HG03575 (cell line): ENCODE measurements around the gene HLA-DOB.
A peak's percentile ranks its signal among the peaks of the same experiment; 100 is the strongest.

Experiments used
- ATAC-seq: cut with Tn5 transposase; IDR thresholded peaks from one replicate; pipeline ENCODE4 v1.9.1; 2021; ENCODE audit not compliant: unreplicated experiment, insufficient number of reproducible peaks, low FRiP score; ENCODE audit errors: extremely low read depth

HLA-DOB gene

DNA sequence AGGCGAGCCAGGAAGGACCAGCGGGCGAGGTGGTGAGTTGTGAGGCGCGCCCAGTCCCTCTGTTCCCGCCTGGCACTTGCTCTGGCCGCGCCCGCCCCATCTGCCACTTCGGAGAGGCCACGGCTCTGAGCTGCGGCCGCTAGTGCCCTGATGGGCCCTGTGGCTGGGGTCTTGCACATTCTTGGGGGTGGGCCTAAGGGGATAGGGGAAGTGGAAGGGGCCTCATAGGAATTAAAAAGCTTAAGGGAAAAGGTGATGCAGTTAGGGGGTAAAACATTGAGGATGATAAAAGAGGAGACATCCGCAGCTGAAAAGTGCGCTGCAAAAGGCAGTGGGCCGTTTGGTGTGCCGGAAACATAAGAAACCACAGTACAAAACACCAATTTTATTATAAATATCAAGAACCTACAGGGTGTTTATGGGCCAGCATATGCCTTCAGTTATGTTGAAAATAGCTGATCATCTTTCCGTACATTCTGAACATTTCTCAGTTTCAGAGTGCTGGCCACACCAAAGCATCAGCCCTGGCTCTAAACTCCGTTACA lies 28.1 kb upstream of the HLA-DOB start:
- ATAC-seq, result no peak

- no peak for ATAC-seq
Measured at GRCh38 chr6:32843979-32844838, 27.4 kb upstream of the HLA-DOB start, which contains the start of gene PSMB8. TSS of gene PSMB8 (minus strand) at chr6:32844047. CDS start at chr6:32843996, 51 bp downstream.

GRCh38 chr6:32843331-32843978 lies 26.7 kb upstream of the HLA-DOB start:
- ATAC-seq, result no peak

DNA sequence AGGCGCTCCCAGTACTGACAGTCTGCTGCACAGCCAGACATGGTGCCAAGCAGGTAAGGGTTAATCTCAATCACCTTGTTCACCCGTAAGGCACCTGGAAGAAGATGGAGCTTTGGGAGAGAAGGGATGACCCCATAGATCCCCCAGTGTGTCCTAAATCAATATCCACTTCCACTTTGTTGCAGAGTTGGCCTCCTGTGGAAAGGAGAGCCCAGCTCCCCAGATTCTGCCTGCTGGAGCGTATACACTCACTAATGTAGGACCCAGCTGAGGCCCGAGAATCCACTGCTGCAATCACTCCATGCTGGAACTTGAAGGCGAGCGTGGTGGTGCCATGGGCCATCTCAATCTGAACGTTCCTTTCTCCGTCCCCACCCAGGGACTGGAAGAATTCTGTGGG lies 25.9 kb upstream of the HLA-DOB start:
- no peak for ATAC-seq

DNA sequence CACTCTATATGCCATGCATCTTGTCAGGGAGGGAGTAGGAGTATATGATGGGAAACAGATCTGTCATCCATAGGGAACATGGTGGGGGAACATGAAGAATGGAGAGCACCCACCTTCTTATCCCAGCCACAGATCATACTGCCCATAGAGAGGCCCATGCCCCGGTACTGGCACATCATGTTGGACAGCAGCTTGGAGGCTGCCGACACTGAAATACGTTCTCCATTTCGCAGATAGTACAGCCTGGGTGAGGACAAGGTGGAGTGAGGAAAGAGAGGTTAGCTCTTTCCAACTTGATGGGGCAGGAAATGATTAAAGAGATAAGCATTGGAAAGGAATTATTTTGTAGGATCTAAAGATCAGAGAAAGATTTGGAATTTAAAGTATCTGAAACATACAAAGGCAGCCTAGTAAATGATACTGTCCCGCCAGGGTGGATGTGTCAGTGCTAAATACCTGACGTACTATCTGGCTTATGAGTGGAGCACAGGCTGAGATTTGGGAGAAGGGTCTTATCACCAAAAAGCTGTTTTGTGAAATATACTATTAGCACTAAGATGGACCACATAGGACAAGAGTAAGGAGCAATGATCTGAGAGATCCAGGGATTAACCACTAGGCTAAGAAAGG lies 25.3 kb upstream of the HLA-DOB start:
- ATAC-seq, result no peak

DNA sequence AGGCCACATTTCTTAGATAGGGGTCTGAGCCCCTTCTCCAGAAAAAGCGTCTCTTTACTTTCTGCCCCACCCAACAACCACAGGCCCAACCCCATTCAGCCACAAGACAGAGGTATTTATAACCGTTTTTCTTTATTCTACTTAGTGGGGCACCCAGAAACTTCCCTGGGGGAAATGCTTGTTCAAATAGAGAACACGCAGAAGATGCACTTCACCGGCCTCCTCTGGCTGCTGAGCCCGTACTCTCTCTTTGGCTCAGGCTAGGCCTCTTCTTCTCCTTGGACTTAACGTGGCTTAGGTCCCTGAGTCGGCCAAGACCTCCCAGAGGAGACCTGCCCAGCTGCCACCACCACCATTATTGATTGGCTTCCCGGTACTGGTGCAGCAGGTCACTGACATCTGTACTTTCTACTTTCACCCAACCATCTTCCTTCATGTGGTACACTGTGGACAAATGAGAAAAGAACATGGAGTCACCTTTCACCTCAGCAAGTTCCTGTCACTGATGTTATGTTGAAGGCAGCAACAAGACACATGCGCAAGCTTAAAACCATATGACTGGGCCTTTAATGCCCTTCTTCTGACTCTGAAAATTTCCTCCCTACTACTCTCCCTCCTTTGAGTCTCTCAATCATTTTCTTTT lies 23.9 kb upstream of the HLA-DOB start:
- no peak for ATAC-seq

- ATAC-seq, result no peak
Measured at GRCh38 chr6:32839356-32839755, 22.6 kb upstream of the HLA-DOB start.

DNA sequence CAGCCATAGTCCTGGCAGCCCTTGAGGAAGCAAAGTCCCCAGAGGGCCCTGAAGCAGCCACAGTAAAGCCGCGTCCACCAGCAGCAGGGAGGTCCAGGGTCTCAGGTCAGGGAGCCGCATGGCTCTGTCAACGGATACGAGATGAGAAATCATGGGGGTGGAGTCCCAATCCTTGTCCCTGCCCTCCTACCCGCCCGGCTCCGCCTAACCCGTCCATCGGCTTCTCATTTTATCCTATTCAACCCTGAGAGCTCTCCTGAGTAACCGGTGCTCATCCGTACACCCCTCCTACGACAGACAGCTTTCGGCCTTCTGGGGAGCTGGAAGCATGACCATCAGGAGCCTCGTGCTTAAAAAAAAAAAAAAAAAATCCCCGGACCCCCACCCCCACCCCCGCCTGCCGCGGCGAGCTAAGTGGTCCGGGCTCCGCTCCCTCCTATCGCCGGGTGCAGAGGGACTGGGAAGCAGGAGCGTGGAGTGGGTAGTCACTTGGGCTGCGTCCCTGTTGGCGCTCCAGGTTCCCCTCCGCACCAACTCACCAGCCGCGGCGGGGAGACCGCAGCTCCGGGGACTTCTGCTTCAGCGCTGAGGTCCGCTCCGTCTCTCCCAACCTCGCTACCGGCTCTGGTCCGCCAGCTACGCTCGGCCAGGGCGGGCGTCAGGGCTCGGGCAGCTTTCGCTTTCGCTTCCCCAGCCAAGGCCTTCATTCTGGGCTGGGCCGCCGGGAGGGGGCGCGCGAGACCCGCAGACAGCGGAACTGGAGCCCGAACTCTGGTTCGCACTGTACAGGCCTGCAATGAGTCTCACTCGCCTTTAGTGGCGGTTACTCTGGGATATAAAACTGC lies 21.5 kb upstream of the HLA-DOB start, which contains the start of gene TAP2:
TAP2 (minus strand) TSS at position 626 of the 845 bp plus-strand sequence; CDS start at position 120, 506 bp downstream.
- peak; percentile 36 for ATAC-seq

DNA sequence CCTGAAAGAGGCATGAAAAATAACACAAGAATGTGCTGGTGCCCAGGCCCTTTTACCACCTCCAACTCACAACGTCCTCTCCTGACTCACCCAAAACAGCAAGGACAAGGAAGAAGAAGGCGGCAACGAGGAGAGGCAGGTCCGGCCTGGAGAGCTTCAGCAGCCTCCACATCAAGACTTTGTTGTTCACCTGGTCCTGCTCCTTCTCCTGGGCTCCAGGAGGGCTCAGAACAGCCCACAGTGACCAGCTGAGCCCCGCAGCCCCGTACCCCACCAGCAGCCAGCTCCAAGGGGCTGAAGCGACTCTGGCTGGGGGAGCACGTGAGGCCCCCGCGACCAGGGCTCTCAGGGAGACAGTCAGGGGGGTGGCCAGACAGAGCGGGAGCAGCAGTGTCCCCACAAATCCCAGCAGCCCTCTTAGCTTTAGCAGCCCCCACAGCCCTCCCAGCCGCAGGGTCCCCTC lies 20.9 kb upstream of the HLA-DOB start:
- ATAC-seq, result no peak

DNA sequence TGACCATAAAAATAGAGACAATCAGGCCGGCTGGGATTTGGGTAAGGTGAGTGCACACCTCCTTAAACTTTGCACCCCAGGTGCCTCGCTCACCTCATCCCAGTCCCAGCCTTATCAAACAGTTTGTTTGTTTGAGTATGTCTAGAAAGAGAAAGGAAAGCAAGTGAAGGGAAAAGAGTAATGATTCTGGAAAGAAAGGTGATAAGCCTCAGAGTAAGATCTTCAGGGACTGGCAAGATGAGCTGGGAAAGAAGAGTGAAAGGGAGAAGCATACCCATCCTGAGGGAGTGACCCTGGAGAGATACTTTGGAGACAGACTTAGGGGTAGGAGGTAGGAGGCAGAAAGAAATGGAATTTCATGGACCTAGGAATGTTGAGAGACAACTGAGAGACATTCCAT lies 20.1 kb upstream of the HLA-DOB start:
- no peak for ATAC-seq

DNA sequence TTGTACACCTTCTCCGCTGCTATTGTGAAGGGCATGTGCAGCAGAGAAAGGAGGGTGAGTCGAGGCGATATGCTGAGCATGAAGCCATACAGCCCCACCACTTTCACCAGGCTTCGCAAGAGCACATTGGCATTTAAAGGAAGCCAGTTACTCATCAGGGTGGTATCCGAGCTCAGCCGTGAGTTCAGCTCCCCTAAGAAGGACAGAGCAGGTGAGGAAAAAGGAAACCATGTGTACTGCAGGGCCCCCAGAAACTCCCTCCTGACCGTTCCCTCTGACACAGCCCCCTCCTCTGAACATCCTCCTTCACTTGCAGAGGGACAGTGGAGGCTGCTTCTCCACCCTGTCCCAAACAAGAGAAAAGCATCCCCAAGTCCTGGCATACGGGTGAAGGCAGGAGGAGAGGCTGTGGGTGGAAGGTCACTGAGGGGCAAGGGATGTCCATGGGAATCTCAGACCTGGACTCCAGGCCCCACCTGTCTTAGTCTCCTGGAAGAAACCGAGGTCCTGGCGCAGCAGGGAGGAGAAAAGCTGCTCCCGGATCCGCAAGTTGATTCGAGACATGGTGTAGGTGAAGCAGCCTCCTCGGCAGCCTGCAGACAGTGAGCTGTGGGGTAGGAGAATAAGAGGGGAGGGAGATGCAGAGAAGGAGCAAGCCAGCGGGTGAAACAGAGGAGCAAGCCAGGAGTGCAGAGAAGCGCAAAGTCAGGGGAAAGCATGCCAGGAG lies 18.5 kb upstream of the HLA-DOB start:
- no peak for ATAC-seq

GRCh38 chr6:32833664-32834063 lies 16.9 kb upstream of the HLA-DOB start:
- no peak for ATAC-seq

DNA sequence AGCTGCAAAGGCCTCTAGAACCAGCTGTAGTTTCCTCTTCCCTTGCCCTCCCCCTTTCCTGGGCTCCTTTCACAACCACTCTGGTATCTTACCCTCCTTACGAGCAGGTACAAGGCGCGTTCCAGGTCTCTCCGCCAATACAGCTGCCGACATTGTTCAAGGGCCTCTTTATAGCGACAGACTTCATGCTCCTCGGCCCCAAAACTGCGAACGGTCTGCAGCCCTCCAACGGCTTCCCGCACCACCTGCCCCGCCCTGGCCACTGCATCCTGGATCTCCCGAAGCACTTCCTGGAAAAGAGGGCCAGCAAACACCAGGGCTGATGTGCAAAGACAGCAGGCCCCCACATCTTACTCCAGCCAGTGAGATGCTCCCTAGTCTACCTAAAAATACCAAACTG lies 15.7 kb upstream of the HLA-DOB start:
- ATAC-seq, result no peak

GRCh38 chr6:32830936-32831335 lies 14.1 kb upstream of the HLA-DOB start:
- no peak for ATAC-seq

- ATAC-seq, result no peak
Measured at GRCh38 chr6:32830017-32830416, 13.2 kb upstream of the HLA-DOB start.

- ATAC-seq, result no peak
Measured at GRCh38 chr6:32829495-32829894, 12.7 kb upstream of the HLA-DOB start.

DNA sequence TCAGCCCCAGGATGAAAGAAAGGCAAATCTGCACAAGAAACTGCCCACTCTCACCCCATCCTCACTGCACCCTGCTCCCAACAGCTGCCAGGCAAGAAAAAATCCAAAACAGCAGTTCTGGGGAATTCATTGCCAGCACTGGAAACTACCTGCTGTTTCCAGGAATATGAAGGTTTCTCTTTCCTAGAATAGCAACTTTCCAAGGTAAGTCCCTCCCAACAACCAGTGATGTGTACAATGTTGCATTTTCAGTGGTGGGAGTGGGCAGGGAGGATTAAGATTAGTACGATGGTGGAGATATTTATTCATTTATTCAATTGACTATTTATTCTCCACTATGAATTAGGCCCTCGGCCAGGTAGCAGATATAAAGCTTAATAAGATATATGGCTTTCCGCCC lies 10.2 kb upstream of the HLA-DOB start:
- ATAC-seq, result no peak

DNA sequence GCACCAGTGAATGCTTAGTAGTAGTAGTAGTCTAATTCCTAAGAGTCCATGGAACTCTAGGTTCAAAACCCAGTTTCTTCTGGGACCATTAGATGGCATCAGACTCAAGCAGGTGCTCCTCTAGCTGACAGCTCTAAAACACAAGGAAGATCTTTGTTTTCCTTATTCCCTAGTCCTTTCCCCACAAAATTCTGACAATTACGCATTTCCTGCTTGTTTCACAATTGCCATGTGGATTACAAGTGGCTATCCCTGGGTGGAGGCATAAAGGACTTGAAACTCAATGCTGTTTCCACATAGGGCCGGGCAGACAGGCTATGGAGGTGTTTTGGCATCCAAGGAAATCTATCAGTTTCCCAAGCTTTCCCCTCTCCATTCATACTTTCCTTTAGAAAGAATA lies 9.2 kb upstream of the HLA-DOB start:
- no peak for ATAC-seq
